Measurements from ENCODE around the gene CSTPP1.

The CSTPP1 gene

DNA sequence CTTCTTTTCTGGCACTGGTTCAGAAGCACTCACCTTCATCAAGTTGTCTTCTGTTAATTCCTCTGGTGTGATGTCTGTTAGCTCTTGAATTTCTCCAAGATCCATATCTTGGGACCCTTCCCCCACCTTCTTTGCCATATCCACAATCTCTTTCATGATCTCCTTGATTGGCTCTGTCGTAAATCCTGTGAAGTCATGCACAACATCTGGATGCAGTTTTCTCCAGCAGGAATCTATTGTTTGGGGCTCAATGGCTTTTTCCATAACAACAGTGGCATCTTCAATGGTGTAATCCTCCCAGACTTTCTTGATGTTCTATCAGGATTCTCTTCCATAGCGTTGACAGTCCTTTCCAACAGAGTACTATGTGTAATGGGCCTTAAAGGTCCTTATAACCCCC lies 96.9 kb downstream of the CSTPP1 start:
- no peak overlapping the region for H3K4me3 ChIP-seq (ENCODE audit: low read length)
- TF ChIP-seq, protein P1, sequence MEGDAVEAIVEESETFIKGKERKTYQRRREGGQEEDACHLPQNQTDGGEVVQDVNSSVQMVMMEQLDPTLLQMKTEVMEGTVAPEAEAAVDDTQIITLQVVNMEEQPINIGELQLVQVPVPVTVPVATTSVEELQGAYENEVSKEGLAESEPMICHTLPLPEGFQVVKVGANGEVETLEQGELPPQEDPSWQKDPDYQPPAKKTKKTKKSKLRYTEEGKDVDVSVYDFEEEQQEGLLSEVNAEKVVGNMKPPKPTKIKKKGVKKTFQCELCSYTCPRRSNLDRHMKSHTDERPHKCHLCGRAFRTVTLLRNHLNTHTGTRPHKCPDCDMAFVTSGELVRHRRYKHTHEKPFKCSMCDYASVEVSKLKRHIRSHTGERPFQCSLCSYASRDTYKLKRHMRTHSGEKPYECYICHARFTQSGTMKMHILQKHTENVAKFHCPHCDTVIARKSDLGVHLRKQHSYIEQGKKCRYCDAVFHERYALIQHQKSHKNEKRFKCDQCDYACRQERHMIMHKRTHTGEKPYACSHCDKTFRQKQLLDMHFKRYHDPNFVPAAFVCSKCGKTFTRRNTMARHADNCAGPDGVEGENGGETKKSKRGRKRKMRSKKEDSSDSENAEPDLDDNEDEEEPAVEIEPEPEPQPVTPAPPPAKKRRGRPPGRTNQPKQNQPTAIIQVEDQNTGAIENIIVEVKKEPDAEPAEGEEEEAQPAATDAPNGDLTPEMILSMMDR (IDR thresholded peaks at IDR 0.05; ENCODE audit: insufficient read depth, low read depth, low read length, missing control alignments) = no peak
- no peak for DNase-seq (ENCODE audit: low read depth)

- no peak for DNase-seq (ENCODE audit: low read depth)
- H3K4me3 ChIP-seq (ENCODE audit: low read length) = no peak overlapping the region
- TF ChIP-seq, protein P1 (IDR thresholded peaks at IDR 0.05; ENCODE audit: insufficient read depth, low read depth, low read length, missing control alignments) = no peak
Measured at GRCh38 chr11:47034091-47034490, 97.5 kb downstream of the CSTPP1 start.

DNA sequence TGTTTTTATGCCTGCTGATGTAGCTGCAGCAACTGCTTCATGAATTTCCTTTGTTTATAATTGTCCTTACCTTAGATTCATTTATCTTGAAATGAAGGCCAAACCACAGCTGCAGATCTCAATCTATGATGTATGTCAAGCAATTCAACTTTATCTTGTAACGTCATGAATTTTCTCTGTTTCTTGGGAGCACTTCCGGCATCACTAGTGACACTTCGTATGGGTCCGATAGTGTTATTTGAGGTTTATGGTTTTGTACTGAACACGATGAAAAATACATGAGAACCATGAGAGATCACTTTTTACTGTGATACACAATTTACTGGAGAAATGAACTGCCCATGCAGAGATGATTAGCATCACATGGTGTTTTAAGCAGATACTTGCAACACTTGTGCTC lies 98.5 kb downstream of the CSTPP1 start:
- no peak overlapping the region for H3K4me3 ChIP-seq (ENCODE audit: low read length)
- no peak for DNase-seq (ENCODE audit: low read depth)
- TF ChIP-seq, protein P1 (IDR thresholded peaks at IDR 0.05; ENCODE audit: insufficient read depth, low read depth, low read length, missing control alignments) = no peak

- TF ChIP-seq, protein P1 (IDR thresholded peaks at IDR 0.05; ENCODE audit: insufficient read depth, low read depth, low read length, missing control alignments) = no peak
- DNase-seq (ENCODE audit: low read depth) = no peak
Measured at GRCh38 chr11:47044119-47044518, 107.6 kb downstream of the CSTPP1 start.

DNA sequence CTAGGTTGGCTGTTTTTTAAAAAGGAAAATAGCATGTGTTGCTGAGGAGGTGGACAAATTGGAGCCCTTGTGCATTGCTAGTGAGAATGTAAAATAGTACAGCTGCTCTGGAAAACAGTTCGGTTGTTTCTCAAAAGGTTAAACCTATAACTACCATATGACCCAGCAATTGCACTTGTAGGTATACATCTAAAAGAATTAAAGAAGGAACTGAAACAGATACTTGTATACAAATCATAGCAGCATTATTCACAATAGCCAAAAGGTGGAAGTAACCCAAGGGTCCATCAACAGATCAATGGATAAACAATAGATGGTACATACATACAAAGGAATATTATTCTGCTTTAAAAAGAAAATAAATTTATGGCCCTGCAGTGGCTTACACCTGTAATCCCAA lies 111.4 kb downstream of the CSTPP1 start:
- TF ChIP-seq, protein P1 (IDR thresholded peaks at IDR 0.05; ENCODE audit: insufficient read depth, low read depth, low read length, missing control alignments) = no peak
- no peak overlapping the region for H3K4me3 ChIP-seq (ENCODE audit: low read length)
- DNase-seq (ENCODE audit: low read depth) = no peak

More at GRCh38 chr11:47044119-47044518, 107.6 kb downstream of the CSTPP1 start:
- no peak overlapping the region for H3K4me3 ChIP-seq (ENCODE audit: low read length)

- TF ChIP-seq, protein P1 (IDR thresholded peaks at IDR 0.05; ENCODE audit: insufficient read depth, low read depth, low read length, missing control alignments) = no peak
- DNase-seq (ENCODE audit: low read depth) = no peak
- no peak overlapping the region for H3K4me3 ChIP-seq (ENCODE audit: low read length)
Measured at GRCh38 chr11:47050284-47050683, 113.7 kb downstream of the CSTPP1 start.

DNA sequence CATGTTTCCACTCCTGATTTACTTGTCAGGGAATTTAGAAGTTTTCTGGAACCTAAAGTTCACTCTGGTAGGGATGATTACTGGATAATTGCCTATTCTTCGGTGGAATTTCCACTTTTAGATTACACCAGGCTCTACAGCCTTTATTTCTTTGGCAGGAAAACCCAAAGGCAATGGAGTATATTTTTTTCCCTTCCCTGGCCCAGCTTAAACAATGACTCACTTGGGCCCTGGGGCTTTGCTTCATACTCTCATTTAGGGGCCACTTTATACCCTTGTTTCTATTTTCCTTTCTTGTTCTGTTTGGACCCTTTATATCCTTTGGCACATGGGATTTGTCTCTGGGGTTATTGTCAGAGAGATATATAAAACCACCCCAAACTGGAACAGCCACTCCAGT lies 114.7 kb downstream of the CSTPP1 start:
- no peak overlapping the region for H3K4me3 ChIP-seq (ENCODE audit: low read length)
- no peak for DNase-seq (ENCODE audit: low read depth)
- TF ChIP-seq, protein P1 (IDR thresholded peaks at IDR 0.05; ENCODE audit: insufficient read depth, low read depth, low read length, missing control alignments) = no peak

All from epithelial cell of esophagus (primary cell).